GM19324 (cell line): ENCODE data around the gene GDAP2.
"Not testable (repeated sequence)": the region's sequence is repeated elsewhere in the genome, so short reads cannot be mapped to it uniquely, and the experiment has no call there.

ENCODE experiments used
- ATAC-seq: cut with Tn5 transposase; IDR thresholded peaks from one replicate; pipeline ENCODE4 v1.9.1; 2021; ENCODE audit warnings: mild to moderate bottlenecking, moderate library complexity; ENCODE audit not compliant: unreplicated experiment, low FRiP score

Gene GDAP2

DNA sequence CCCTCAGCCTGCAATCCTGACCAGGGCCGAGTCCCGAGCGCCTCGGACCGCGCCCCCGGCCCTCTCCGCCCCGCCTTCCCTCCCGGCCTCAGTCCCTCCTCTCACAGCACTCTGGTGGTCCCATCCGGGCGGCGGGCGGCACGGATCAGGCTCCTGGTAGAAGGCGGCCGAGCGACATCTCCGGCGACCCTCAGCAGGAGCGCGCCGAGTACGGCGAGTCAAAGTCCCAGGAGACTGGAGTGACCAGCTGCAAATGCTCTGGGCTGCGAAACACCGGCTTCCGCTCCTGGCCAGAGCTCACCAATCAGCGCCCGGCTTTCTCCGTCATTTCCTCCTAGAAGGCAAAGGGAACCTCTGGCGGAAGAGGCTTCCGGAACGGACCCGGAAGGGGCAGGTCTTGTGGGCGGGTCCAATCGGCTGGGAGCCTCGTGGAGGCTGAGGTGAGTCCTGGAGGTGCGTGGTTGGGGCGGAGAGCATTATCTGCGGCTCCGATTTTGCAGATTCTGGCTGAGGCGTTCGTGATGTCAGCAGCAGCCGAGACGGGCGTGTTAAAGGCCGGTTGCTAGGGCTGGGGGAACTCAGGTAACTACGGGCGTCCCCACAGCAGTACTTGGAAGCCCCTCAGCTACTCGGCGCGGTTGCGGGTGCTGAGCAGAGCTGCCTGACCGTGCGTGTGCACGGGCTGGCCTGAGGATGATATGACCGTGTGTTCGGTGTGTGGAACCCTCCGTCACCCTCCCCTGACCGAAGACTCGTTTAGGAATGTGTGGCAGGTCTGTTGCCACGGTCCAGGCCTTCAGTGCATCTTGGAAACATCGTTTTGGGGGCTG is at the start of gene GDAP2, which contains the start of gene WDR3:
TSS of gene GDAP2 (minus strand) at position 279 of the 830 bp plus-strand sequence. CDS start 9,264 bp downstream, outside the sequence.
TSS of gene WDR3 (plus strand) at position 397 of the 830 bp plus-strand sequence. CDS start 3,581 bp downstream, outside the sequence.
- peak; percentile 95 for ATAC-seq

DNA sequence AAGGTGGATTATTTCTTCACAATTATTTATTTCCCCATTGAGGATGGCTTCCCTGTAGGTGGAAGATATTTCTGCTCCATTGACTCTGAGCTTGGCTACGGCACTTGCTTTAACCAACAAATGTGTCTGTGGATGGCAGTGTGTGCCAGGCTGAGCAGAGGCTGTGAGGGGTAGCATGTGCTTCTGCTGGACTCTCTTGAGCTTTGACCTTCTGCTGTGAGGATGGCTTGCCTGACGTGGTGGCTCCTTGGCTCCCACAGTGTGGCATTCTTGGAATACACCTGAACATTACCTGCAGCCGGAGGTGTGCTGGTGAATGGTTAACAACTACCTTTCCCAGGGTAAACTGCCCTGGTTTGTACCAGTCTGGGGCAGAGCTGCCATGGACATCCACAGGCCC is 47.0 kb upstream of the GDAP2 start:
- ATAC-seq = no peak

DNA sequence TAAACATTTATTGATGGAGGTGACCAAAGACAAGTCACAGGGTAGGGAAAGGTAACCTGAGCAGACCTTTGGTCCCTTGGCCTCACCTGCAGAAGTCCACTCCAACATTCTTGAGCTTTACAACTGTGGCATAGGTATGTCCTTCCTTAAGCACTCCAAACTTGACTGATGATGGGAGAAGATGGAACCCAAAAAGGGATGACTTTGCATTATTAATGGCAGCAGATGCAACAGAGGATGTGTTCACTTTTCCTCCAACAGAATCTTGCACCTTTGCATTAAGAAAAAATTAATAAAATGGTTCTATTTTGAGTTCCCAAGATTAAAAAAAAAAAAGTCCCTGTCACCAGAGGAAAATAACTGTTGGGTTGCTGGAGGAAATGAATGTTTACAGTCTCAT is 42.4 kb upstream of the GDAP2 start:
- ATAC-seq = no peak

DNA sequence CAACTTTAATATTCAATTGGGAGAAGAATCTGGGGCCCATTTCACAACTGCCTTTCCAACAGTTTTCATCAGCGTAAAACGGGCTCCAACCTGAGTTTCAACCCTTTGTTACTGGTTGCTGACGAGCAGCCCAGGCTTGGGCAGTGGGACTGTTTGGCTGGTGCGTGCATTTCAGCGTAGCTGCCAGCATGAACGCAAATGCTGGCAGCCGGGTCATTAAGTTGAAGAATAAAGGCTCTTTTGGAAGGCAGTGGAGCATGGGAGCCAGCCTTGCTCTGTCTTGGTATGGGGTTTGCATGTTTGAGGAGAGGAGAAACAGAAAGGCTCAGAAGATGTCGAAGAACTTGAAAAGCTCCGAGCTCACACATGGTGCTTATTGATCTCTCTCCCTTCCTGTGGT is 40.8 kb upstream of the GDAP2 start:
- no peak for ATAC-seq

DNA sequence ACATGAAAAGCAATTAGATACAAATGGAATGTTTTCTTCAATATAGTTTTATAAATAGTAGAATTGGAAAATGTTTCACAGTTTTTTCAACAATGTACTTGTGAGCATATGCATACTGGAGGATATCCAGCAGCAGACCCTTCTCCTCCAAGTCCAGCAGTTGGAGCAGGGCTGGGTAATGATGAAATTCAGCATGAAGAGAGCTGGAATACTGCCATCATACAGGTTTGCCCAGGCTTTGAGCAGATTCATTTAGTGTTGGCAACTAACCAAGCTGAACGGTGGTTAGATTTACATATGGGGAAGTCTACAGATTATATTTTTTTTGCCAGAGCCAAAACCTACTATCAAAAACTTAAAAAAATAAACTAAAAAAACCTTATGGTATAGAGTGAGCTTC is 38.5 kb upstream of the GDAP2 start:
- no peak for ATAC-seq

- no peak for ATAC-seq
Measured at GRCh38 chr1:117967477-117967876, 38.1 kb upstream of the GDAP2 start.

DNA sequence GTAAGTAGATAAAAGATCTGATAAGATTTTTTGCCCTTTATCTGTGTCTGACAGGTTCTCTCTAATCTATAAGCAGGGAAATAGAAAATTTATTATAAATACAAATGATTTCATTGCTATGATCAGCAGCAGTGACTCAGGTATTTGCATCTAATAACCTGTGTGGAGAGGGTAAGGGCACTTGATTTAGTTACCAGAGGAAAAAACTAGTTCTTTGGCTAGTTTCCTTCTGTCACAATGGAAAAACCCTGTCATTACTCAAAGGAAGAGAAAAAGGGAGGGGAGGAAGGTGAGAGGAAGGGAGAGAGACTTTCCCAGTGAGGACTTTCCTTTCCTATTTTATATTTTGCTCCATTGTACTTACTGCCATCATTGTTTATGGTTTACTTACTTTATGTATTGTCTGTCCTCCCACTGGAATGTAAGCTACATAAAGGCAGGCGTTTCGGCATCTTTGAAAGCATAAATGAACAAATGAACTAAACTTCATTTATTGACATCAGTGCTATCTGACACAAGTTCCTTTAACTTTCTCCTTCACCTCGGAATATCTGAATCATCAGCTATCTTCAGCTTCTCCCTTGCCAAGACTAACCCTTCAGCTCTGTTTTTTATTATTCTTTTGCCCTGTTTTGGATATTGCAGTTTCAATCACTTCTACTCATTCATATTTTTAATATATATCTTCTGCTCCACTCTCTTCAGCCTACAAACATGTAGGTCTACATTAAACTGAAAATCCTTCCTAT is 35.0 kb upstream of the GDAP2 start:
- ATAC-seq = no peak

GRCh38 chr1:117959364-117959763 is 29.9 kb upstream of the GDAP2 start:
- ATAC-seq = no peak

GRCh38 chr1:117952386-117952785 is 23.0 kb upstream of the GDAP2 start:
- ATAC-seq = no peak

DNA sequence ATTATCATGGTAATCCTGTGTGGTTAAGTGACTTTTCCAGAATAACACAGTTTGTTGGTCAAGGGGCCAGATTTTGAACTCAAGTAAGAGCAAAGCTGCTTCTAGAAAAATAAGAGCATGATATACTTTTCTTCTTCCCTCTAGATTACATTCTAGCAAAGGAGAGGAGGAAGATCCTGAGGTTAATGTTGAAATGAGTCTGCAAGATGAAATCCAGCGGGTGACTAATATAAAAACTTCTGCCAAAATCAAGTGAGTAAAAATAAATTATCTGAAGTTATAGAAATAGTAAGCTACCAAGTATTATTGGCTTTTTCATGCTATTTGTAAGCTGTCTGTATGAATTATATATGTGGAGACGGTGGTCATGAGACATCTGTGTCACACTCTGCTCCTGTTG is 12.9 kb upstream of the GDAP2 start:
- ATAC-seq = no peak

DNA sequence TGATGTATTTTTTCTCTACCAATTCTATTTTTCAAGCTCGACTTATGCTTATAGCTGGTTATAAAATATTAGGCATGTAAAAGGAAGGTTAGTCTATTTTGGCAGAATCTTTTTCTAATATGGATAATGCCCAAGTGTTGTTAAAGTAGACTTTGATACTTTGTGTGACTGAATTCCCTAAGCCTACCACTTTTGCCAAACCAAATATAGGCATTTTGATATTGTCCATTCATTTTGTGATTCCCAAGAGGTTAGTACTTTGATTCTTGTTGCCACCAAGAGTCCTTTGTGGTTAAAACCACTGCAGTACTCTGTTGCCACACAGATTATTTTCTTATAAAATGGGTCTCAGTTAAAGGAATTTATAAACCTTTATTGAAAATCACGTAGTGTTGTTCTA is 4.3 kb upstream of the GDAP2 start:
- no peak for ATAC-seq

DNA sequence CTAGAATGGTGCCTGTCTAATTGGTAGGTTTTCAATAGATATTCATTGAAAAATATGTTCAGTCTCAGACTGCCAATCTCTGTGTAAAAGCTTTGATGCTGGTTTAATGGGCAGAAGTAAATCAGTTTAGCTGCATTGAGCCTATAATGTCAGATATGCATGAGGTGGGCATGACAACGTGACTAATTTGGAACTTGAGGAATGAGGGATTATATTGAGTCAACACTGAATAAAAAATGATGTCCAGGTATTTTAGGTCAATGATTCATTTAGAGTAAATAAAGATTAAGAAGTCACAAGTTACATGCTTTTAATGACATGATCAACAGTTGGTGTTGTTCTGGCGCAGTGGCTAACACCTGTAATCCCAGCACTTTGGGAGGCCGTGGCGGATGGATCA is 3.2 kb upstream of the GDAP2 start:
- ATAC-seq = no peak

DNA sequence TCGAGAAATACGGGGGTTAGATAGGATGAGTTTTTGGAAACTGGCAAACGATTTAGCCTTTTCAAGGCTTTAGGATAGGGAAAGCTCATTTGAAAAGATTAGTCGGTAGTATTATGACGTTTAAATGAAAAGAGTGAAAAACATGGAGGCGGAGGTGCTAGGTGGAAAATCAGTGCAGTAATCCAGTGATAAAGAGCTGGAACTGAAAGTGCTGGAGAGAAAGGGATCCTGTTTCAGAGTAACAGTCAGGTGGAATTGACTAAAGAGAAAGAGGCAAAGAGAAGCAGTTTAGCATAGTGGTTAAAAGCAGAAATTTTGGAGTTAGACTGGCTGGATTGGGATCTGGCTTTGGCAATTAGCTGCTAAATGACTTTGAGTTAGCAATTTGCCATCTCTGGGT is 1.1 kb upstream of the GDAP2 start:
- ATAC-seq = no peak

DNA sequence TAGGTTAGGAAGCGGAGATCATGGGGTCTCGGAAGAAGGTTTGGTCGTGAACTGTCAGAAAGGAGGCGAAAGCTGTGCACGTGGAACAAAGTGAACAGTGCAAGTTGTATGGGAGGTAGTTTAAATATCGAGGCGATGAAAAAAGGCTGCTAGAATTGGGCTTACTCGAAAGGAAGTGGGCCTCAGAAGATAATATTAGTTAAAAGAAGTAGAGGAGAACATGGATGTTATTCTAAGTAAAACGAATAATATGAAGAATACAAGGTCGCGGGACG is 689 bp upstream of the GDAP2 start:
- ATAC-seq = no peak

DNA sequence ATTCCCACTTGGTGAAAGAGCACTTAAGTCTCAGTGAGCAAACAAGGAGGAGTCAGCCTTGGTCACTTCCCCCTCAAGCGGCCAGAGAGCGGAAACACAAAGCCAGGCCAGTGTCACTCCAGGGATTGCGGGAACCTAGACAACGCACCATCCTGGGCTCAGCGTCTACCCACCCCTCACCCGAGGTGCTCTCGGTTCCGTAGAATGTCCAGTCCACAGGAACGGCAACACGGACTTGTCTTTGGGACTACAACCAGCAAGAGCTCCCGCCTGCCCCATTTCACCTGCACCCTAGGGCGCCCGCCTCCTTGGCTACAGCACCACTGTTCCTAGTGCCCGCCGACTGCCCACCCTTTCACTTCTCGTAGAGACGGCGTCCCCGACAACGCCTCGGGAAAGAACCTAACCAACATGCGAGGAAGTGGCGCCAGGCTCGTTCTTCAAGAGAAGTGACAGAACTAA is 509 bp downstream of the GDAP2 start:
- peak; percentile 41 for ATAC-seq

- no peak for ATAC-seq
Measured at GRCh38 chr1:117925981-117926380, 3.4 kb downstream of the GDAP2 start.

DNA sequence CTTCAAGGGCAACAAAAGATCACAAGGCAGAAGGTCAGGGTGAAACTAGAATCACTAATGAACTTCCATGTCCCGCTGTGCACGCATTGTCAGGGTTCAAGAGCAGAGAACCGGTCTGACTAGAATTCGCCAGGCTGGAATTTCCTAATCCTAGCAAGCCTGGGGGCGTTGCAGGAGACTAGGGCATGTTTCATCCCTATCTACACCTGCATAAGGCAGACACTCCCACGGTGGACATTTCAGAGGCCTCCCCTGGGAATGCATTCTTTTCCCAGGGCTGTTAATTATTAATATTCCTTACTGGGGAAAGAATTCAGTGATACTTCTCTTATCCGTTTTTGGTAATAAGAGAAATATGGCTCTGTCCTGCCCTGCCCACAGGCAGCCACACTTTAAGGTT is 6.7 kb downstream of the GDAP2 start:
- not testable (repeated sequence) for ATAC-seq

DNA sequence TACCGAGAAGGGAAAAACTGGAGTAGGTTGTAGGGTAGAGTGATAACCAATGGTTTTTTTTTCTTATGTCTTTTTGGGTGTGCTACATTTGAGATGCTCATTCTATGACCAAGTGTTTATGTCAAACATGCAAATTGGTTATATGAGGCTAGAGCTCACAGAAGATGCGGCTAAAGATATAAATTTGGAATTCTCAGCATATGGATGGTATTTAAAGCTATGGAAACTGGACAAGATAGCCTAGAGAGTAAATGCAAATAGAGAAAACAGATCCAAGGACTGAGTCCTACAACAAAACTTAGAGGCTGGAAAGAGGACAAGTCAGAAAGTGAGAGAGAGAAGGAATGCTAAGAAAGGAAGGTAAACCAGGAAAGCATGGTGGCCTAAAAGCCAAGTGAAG is 7.4 kb downstream of the GDAP2 start:
- no peak for ATAC-seq

DNA sequence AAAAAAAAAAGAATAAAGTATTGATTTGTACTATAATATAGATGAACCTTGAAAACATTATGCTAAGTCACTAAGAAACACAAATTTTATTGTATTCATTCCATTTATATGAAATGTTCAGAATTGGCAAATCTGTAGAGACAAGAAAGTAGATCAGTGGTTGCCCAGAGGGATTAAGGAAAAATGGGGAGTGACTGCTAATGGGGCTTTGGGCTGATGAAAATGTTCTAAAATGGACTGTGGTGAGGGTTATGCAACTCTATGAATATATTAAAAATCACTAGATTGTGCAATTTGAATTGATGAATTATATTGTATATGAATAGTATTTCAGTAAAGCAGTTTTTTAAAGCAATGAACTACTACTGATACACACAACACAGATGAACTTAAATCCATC is 10.0 kb downstream of the GDAP2 start:
- no peak for ATAC-seq

GRCh38 chr1:117911051-117911450 is 18.4 kb downstream of the GDAP2 start:
- ATAC-seq = no peak

GRCh38 chr1:117905019-117905418 is 24.4 kb downstream of the GDAP2 start:
- no peak for ATAC-seq

GRCh38 chr1:117904485-117904884 is 24.9 kb downstream of the GDAP2 start:
- no peak for ATAC-seq
